Activated CD8-positive, alpha-beta memory T cell treated with anti-CD3 and anti-CD28 coated beads, Interleukin-2, amount 10 ng/mL, durations not matched to agents 7 days and 5 days (primary cell): ENCODE data around the gene PRKD1. TPM values are rescaled to one million over a fixed set of nuclear protein-coding genes. Genes with fewer than 3 reads are reported as not detected.

Experiments used
- ATAC-seq: fragments of 150-1000 bp; cut with Tn5 transposase; one replicate; pipeline ENCODE4 v1.10.0; 2021; ENCODE audit warnings: moderate library complexity
- CTCF ChIA-PET: fragments of 350-600 bp; sonication (Branson Sonifier 250); formaldehyde crosslinking; loops from one replicate; lab custom pipeline; 2021; ENCODE audit warnings: antibody characterized with exemption; lab: Charles Lee
- DNase-seq: peaks from one replicate; pipeline ENCODE4 v3.0.0-alpha.2; 2020
- H3K27ac Mint-ChIP-seq: one replicate; pipeline ENCODE4 v1.8.0; 2021; ENCODE audit warnings: mild to moderate bottlenecking, mixed read lengths
- H3K27me3 Mint-ChIP-seq: one replicate; pipeline ENCODE4 v1.8.0; 2021; ENCODE audit warnings: mixed read lengths
- H3K36me3 Mint-ChIP-seq: one replicate; pipeline ENCODE4 v1.8.0; 2021; ENCODE audit warnings: mild to moderate bottlenecking, mixed read lengths
- H3K4me1 Mint-ChIP-seq: one replicate; pipeline ENCODE4 v1.8.0; 2021; ENCODE audit warnings: mixed read lengths
- H3K4me3 Mint-ChIP-seq: one replicate; pipeline ENCODE4 v1.8.0; 2021; ENCODE audit warnings: mild to moderate bottlenecking, moderate library complexity, mixed read lengths
- H3K9me3 Mint-ChIP-seq: one replicate; pipeline ENCODE4 v1.8.0; 2022; ENCODE audit warnings: low read depth, mixed read lengths
- total RNA-seq, 2 experiments: library from RNA; stranded (reverse); gene quantifications; one replicate each; pipeline ENCODE4 v1.2.3, GENCODE V29; 2021

The PRKD1 gene
- total RNA-seq, 2 experiments from 2014 or later, result not detected

DNA sequence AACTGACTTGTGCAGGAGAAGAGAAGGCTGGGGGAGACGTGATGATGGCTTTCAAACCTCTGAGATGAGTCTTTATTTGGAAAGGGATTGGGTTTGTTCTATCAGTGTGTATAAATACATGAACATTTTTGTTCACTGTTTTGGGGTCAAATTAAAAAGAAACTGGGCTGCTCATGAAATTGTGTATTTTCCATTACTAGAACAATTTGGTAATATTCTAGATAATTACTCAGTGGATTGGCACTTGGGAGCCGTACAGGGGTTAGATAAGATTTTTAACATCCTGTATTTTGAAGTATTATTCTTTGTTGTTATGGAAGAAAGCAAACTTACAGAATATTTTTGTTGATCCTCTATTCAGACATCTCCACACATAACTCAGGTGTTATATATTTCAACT is 340.6 kb downstream of the PRKD1 start:
- Mint-ChIP-seq H3K4me1 (no peaks in the 10 kb centered on the region), H3K36me3 (no peaks in the 10 kb centered on the region), H3K9me3 (peaks cover 8% of the 10 kb centered on the region), H3K4me3 (no peak overlapping the region), H3K27ac (no peak overlapping the region), H3K27me3 (no peaks in the 10 kb centered on the region)
- CTCF ChIA-PET, result no interaction called here
- ATAC-seq (no peak), DNase-seq (no peak)

DNA sequence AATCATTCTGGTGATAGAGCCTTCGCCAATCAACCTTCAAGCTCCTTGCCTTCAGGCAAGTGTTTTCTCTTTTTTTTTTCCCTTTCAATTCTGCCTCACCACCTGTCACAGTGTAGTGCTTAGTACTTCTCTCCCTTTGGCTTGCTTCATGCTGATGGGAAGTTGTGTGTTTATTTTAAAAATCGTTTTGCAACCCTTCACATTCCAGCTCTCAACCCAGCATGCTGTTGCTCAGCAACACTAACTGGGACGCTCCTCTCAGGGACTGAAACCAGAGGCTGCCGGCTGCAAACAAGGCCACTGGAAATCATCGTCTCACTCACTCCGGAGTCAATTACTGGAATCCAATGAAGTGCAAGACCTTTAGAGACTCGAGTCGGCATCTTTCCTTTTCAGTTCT is 342.7 kb downstream of the PRKD1 start:
- Mint-ChIP-seq H3K4me3 (no peak overlapping the region), H3K27me3 (no peaks in the 10 kb centered on the region), H3K4me1 (no peaks in the 10 kb centered on the region), H3K27ac (no peak overlapping the region), H3K36me3 (no peaks in the 10 kb centered on the region), H3K9me3 (peaks cover 10% of the 10 kb centered on the region)
- ATAC-seq (no peak), DNase-seq (no peak)
- CTCF ChIA-PET, result no interaction called here

- no peaks in the 10 kb centered on the region for H3K27me3 Mint-ChIP-seq
- H3K4me1 Mint-ChIP-seq, result no peaks in the 10 kb centered on the region
- no peaks in the 10 kb centered on the region for H3K36me3 Mint-ChIP-seq
- CTCF ChIA-PET, result no interaction called here
- no peak overlapping the region for H3K4me3 Mint-ChIP-seq
- H3K27ac Mint-ChIP-seq, result no peak overlapping the region
- DNase-seq (no peak), ATAC-seq (no peak)
- peaks cover 14% of the 10 kb centered on the region for H3K9me3 Mint-ChIP-seq
Measured at GRCh38 chr14:29580763-29581162, 346.9 kb downstream of the PRKD1 start.

DNA sequence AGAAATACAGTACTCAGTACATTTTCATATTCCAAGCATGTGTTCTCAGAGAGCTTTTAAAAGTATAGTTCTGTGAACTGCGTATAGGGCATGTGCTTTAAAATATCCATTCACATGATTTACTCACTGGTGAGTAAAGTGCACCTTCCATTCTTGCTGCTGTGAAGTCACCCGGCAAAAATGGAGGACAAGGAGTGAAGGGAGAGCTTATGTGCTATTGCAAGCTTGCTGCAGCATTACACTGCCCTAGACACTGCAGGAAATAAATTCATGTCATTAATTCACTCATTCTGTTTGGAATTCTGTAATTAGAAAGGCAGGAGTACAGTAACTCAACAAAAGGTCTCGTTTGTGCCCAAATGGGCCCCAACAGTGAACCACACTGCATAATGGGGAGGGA is 347.8 kb downstream of the PRKD1 start:
- Mint-ChIP-seq H3K36me3 (no peaks in the 10 kb centered on the region), H3K4me1 (no peaks in the 10 kb centered on the region), H3K4me3 (no peak overlapping the region), H3K9me3 (peaks cover 12% of the 10 kb centered on the region), H3K27me3 (no peaks in the 10 kb centered on the region), H3K27ac (no peak overlapping the region)
- CTCF ChIA-PET, result no interaction called here
- no peak for DNase-seq
- ATAC-seq, result no peak

- ATAC-seq, result no peak
- CTCF ChIA-PET, result no interaction called here
- Mint-ChIP-seq H3K4me1 (no peaks in the 10 kb centered on the region), H3K27me3 (no peaks in the 10 kb centered on the region), H3K9me3 (peaks cover 15% of the 10 kb centered on the region), H3K36me3 (no peaks in the 10 kb centered on the region), H3K27ac (no peak overlapping the region), H3K4me3 (no peak overlapping the region)
- DNase-seq, result no peak
Measured at GRCh38 chr14:29576927-29577326, 350.7 kb downstream of the PRKD1 start.

DNA sequence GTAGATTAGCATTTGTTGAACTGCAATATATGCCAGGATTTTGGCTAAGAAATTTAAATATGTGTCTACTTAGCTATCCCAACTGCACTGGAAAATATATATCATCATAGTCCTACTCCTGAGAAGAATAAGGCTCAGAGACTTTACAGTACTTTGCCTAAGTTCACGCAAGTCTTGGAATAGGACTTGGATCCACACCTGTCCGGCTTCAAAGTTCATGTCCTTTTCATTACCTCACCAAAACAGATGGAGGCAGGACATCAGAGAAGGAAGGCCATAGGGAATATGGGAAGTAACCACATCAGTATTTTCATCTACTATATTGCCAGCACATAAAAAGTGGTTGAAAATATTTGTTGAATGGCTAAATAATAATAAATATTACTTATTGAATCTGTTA is 358.5 kb downstream of the PRKD1 start:
- ATAC-seq (no peak), DNase-seq (no peak)
- no peaks in the 10 kb centered on the region for H3K36me3 Mint-ChIP-seq
- no peak overlapping the region for H3K27ac Mint-ChIP-seq
- no peaks in the 10 kb centered on the region for H3K4me1 Mint-ChIP-seq
- no peak overlapping the region for H3K4me3 Mint-ChIP-seq
- H3K27me3 Mint-ChIP-seq, result no peaks in the 10 kb centered on the region
- CTCF ChIA-PET, result no interaction called here
- H3K9me3 Mint-ChIP-seq, result peaks cover 20% of the 10 kb centered on the region

GRCh38 chr14:29566194-29566593 is 361.5 kb downstream of the PRKD1 start:
- H3K27ac Mint-ChIP-seq, result no peak overlapping the region
- CTCF ChIA-PET, result no interaction called here

GRCh38 chr14:29558516-29558915 is 369.1 kb downstream of the PRKD1 start:
- CTCF ChIA-PET, result no interaction called here
- H3K4me3 Mint-ChIP-seq, result no peak overlapping the region
- no peak overlapping the region for H3K27ac Mint-ChIP-seq
- H3K9me3 Mint-ChIP-seq, result peaks cover 4% of the 10 kb centered on the region
- DNase-seq (no peak), ATAC-seq (no peak)
- no peaks in the 10 kb centered on the region for H3K27me3 Mint-ChIP-seq
- H3K4me1 Mint-ChIP-seq, result no peaks in the 10 kb centered on the region
- no peaks in the 10 kb centered on the region for H3K36me3 Mint-ChIP-seq

More at GRCh38 chr14:29566194-29566593, 361.5 kb downstream of the PRKD1 start:
- H3K27me3 Mint-ChIP-seq, result no peaks in the 10 kb centered on the region
- H3K36me3 Mint-ChIP-seq, result no peaks in the 10 kb centered on the region
- no peak for DNase-seq
- no peak for ATAC-seq
- H3K4me3 Mint-ChIP-seq, result no peak overlapping the region
- H3K4me1 Mint-ChIP-seq, result no peaks in the 10 kb centered on the region
- peaks cover 15% of the 10 kb centered on the region for H3K9me3 Mint-ChIP-seq

DNA sequence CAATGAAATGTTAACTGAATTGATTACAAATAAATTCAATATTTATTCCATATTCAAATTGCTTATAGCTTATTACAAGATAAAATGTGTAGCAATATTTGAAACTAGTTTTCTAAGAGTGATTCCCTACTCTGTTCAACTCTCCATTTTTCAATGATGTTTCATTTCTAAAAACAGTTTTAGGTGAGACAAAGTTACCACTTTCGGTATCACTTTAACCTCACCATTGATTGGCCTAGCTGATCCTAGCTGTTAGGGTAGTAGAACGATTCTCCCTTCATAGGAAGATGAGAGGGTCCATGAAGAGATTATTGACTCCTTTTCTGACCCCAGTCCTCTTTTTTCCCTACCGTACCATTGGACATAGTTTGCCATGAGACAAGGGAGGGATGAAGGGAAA is 373.3 kb downstream of the PRKD1 start:
- ATAC-seq, result no peak
- CTCF ChIA-PET, result no interaction called here
- H3K36me3 Mint-ChIP-seq, result no peaks in the 10 kb centered on the region
- no peak overlapping the region for H3K27ac Mint-ChIP-seq
- no peak for DNase-seq
- no peaks in the 10 kb centered on the region for H3K4me1 Mint-ChIP-seq
- no peak overlapping the region for H3K4me3 Mint-ChIP-seq
- no peaks in the 10 kb centered on the region for H3K27me3 Mint-ChIP-seq
- H3K9me3 Mint-ChIP-seq, result peaks cover 5% of the 10 kb centered on the region

- Mint-ChIP-seq H3K9me3 (peaks cover 5% of the 10 kb centered on the region), H3K4me1 (no peaks in the 10 kb centered on the region), H3K27ac (no peak overlapping the region), H3K27me3 (no peaks in the 10 kb centered on the region), H3K4me3 (no peak overlapping the region), H3K36me3 (no peaks in the 10 kb centered on the region)
- ATAC-seq (no peak), DNase-seq (no peak)
- CTCF ChIA-PET, result no interaction called here
Measured at GRCh38 chr14:29553427-29553826, 374.2 kb downstream of the PRKD1 start.

DNA sequence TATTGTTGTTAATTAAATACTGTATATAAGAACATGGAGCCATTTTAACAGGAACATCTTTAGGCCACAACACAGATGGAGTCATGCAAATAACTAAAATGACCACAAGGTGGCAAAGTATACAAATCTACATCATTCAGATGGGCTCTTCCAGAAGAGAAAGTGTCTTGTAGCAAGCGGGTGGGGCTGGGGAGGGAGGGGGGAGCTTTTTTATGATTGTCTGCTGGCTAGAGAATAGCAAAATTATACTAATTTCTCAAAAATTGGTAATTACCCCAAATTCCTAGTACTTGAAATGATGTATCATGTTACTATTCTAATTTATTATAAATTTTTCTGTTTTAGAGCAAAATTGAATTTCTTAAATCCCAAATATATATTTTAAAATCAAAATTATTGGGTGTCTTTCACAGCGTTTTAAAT is 378.7 kb downstream of the PRKD1 start:
- peaks cover 2% of the 10 kb centered on the region for H3K9me3 Mint-ChIP-seq
- no peak overlapping the region for H3K27ac Mint-ChIP-seq
- H3K27me3 Mint-ChIP-seq, result no peaks in the 10 kb centered on the region
- no peaks in the 10 kb centered on the region for H3K4me1 Mint-ChIP-seq
- ATAC-seq, result no peak
- no peaks in the 10 kb centered on the region for H3K36me3 Mint-ChIP-seq
- CTCF ChIA-PET, result no interaction called here
- H3K4me3 Mint-ChIP-seq, result no peak overlapping the region
- no peak for DNase-seq

DNA sequence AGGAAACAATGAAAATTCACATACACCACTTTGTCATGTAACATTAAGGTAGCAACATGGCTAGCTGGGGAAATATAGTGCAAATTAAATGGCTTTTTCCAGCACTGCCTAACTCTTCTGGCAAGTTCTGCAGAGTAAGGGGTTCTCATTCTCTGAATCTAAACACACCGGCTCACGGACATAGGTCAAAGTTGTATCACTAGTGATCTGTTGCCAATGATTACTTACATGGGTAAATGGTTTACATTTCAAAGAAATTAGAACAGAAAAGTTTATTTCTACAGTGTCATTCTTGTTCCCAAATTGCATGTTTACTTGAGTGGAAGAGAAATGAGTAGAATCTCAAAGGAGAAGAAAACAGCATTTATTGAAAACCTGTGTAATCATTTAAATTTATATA is 381.9 kb downstream of the PRKD1 start:
- H3K27me3 Mint-ChIP-seq, result no peaks in the 10 kb centered on the region
- no peaks in the 10 kb centered on the region for H3K36me3 Mint-ChIP-seq
- ATAC-seq, result no peak
- no peaks in the 10 kb centered on the region for H3K4me1 Mint-ChIP-seq
- H3K9me3 Mint-ChIP-seq, result peaks cover 4% of the 10 kb centered on the region
- H3K4me3 Mint-ChIP-seq, result no peak overlapping the region
- no peak for DNase-seq
- H3K27ac Mint-ChIP-seq, result no peak overlapping the region
- CTCF ChIA-PET, result no interaction called here

DNA sequence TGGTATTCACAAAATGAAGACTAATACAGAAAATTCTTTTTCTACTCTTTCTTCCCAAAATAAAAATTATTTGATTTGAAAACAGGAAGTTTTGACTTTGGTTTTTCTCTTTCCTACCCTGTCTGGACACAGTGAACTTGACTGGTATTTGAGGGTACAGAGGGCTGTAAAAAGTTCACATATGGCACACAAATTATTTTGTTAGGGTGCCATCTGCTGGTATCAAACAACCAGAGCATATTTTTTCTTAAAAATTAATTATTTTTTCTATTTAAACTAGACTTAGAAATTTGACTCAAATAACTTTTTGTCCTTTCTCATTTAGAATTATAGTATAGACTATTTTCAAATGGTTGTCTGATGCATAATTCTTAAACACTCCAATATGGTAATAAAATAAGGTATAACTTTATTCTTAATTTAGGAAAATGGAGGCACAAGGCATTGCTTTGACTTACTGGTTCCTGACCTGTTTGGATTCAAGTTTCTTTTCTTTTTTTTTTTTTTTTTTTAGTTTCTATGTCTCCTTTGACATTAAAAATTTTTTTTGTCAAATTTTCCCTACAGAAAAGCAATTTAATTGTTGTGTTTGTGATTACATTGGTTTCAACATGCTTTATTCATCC is 390.6 kb downstream of the PRKD1 start:
- Mint-ChIP-seq H3K9me3 (peaks cover 11% of the 10 kb centered on the region), H3K27ac (no peak overlapping the region), H3K27me3 (no peaks in the 10 kb centered on the region), H3K4me1 (no peaks in the 10 kb centered on the region), H3K36me3 (no peaks in the 10 kb centered on the region), H3K4me3 (no peak overlapping the region)
- ATAC-seq (no peak), DNase-seq (no peak)
- CTCF ChIA-PET, result no interaction called here

- ATAC-seq, result no peak
- H3K27ac Mint-ChIP-seq, result no peak overlapping the region
- H3K4me1 Mint-ChIP-seq, result no peaks in the 10 kb centered on the region
- no peaks in the 10 kb centered on the region for H3K27me3 Mint-ChIP-seq
- no peaks in the 10 kb centered on the region for H3K36me3 Mint-ChIP-seq
- CTCF ChIA-PET, result no interaction called here
- H3K9me3 Mint-ChIP-seq, result peaks cover 4% of the 10 kb centered on the region
- H3K4me3 Mint-ChIP-seq, result no peak overlapping the region
- no peak for DNase-seq
Measured at GRCh38 chr14:29529418-29529817, 398.2 kb downstream of the PRKD1 start.

DNA sequence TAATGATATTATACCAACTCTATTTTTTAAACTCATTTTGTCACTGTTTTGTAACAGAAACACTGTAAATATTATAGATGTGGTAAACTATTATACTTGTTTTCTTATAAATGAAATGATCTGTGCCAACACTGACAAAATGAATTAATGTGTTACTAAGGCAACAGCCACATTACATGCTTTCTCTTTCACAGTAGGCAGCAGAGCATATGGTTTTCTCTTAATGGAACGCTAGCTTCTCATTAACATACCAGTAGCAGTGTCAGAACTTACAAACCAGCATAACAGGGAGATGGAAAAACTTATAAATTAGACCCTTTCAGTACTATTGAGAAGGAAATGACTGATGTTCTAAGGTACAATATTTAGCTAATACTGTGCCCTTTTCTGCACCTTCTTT is 398.8 kb downstream of the PRKD1 start:
- no peak for ATAC-seq
- no peak for DNase-seq
- Mint-ChIP-seq H3K27me3 (no peaks in the 10 kb centered on the region), H3K36me3 (no peaks in the 10 kb centered on the region), H3K4me1 (no peaks in the 10 kb centered on the region), H3K27ac (no peak overlapping the region), H3K9me3 (peaks cover 3% of the 10 kb centered on the region), H3K4me3 (no peak overlapping the region)
- CTCF ChIA-PET, result no interaction called here
